SKM-1 treated with dmso at 0.1 percent for 144 hours (cell line): ENCODE measurements around the gene FTHL17.

Experiments used
- DNase-seq: peaks from one replicate; lab custom pipeline; 2025; ENCODE audit not compliant: unreplicated experiment; lab: John Stamatoyannopoulos, UW

FTHL17 gene

DNA sequence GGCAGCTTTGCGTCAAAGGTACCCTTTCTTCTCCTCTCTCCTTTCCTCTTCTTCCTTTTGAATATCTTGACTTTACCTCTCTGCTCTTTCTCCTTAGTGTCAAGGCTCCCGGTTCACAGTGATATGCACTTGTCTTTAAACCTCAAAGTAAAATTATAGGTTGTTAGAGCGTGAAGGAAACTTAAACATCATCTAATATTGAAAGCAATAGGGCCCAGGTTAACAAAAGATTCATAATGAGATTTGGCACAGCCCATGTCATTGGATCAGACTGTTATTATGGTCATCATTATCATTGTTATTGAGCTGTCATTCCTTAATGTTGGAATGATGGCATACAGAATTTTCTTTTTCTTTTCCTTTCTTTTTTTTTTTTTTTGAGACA lies 32.5 kb downstream of the FTHL17 start:
- no peak for DNase-seq

DNA sequence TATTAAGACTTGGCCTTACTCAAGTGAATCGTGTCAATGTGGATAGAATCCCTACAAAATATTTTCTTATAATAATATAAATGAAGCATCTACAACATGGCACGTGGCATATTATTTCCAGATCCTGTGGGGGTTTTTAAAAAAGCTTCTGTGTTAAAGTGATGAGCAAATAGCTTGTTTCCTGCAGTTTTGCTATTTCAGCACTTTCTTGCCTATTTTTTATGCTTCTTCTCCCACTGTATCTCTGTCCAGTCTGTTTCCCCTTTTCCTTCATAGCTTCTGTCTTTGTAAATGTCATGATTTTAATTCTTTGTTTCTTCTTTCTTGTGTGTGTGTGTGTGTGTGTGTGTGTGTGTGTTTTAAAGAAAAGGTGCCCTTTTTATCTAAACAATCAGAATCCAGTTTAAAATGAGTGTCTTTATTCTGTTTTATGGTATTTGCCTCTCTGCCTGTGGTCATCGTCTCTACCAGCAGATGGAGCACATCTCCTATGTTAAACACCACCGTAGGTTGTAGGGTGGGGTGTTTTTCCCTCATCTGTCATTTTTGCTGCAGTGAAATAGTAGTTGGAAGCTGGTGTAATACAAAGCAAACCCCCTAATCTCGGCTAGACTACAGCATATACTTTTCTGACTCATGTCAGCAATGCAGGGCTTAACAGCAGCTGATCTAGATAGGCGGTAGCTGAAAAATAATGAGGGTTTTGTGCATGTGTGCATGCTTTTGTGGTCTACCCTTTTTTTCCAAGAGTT lies 33.1 kb downstream of the FTHL17 start:
- no peak for DNase-seq

- no peak for DNase-seq
These were observed 34.9 kb downstream of the FTHL17 start for GRCh38 chrX:31036895-31037294.

DNA sequence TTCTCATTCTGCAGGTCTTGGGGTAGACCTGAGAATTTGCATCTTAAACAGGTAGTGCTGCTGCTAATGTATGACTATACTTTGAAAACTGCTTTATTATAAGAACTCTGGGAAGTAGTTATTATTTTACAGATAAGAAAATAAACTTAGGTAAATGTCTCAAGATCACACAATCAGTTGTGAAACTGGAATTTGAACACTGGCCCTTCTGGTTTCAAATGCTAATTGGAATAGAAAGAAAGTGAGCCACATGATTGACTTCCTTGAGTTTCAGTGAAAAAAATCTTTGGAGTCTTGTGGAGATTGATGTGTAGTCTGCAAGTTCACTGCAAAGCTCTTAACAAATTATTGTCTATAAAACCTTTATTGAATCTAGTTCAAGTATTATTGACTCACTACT lies 44.5 kb downstream of the FTHL17 start:
- no peak for DNase-seq

DNA sequence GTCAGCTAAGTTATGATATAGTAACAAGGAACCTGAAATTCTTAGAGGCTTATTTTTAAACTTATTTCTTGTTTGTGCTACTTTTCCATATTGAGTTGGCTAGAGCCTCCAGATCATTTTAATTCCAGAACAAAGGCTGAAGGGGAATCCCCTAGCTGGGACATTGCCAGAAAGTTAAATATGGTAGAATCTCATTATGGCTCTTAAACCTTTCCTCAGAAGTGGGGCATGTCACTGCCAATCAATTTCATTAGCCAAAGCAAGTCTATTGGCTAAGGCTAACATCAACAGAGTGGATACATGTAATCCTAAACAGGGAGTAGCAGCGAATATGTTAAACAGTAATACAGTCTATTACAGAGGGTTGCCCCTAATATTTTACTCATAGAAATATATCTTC lies 47.0 kb downstream of the FTHL17 start:
- DNase-seq: no peak

GRCh38 chrX:31021537-31021936 lies 50.3 kb downstream of the FTHL17 start:
- no peak for DNase-seq
